Stimulated activated CD8-positive, alpha-beta memory T cell treated with anti-CD3 and anti-CD28 coated beads, Interleukin-15, amount 100 ng/mL, for 1 hour (primary cell): Measurements from ENCODE around the gene TTC7B.
A peak's percentile ranks its signal among the peaks of the same experiment; 100 is the strongest.

Experiments used
- DNase-seq: peaks from one replicate; pipeline ENCODE4 v3.0.0-alpha.2; 2020; ENCODE audit warnings: low read depth

The TTC7B gene

GRCh38 chr14:90700933-90701776 is 115.1 kb downstream of the TTC7B start:
- DNase-seq: no peak

- DNase-seq: no peak
Observed at GRCh38 chr14:90699016-90699415, 117.2 kb downstream of the TTC7B start.

DNA sequence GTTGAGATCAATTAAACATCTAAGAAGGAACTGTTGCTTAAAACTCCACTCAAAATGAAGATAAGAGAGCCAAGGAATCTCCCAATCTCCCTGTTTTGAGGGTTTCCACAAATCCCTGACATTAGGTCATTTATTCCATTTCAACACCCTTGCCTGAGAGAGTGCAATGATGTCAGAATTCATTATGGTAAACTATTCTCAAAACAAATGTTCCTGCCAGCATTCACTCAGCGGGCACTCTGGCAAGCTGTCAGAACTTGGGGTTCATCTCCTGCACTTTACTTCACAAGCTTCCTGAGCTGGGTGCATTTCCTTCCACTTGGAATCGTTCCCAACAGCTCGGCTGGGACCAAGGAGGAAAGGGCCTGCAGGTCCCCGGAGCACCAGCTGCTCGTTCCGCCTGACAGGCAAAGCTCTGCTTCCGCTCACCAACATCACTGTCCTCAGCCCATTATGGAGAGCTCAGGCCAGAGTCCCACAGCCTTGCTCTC is 117.8 kb downstream of the TTC7B start:
- DNase-seq: no peak

- DNase-seq: peak; percentile 53
Observed at GRCh38 chr14:90697577-90698206, 118.5 kb downstream of the TTC7B start.

DNA sequence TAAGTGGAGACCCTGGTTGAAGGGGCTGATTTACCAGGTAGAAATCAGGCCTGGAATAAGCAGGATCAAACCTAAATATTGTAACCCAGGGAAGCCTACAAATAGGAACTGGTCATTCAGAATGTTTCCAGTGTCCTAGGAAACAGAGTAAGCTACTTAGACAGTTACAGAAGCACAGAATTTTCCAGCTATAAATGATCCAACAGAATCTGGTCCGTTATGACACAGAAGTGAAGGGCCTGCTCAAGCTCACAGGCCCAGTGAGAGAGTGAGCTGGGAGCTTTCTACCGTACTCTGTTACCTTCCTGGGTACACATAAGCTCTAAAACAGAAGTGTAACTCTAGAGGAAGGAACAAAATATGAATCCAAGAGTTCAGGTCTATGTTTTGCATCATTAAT is 119.1 kb downstream of the TTC7B start:
- DNase-seq: no peak

- DNase-seq: no peak
Observed at GRCh38 chr14:90696720-90697119, 119.5 kb downstream of the TTC7B start.

DNA sequence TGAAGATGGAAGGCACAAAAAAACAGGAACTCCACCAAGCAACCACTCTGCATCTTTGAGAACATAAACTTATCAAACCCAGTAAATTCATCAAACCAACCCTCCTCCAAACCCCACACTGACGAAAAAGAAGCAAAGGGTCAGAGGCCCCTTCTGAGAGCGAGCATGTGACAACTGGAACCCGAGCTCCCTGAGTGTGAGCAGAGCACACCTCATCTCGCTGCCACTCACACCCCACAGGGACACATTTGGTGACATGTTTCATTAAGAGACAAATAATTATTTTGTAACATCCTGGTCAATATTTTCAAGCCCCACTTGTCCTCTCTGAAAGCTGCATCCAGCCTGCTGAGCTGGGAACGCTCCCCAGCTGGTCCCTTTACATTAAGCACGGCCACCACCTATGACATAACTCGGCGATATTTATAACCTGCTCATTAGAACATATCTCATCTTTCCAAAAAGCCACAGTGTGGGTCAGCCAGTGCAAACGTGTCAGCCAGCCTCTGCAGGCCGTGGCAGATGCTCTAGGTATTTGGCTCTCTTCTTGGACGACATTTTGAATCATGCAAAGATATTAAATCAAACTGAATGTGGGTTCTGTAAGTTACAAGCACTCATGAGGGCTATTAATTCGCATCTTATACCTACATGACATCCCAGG is 120.1 kb downstream of the TTC7B start:
- DNase-seq: no peak

- no peak for DNase-seq
Observed at GRCh38 chr14:90693413-90693812, 122.8 kb downstream of the TTC7B start.

- no peak for DNase-seq
Observed at GRCh38 chr14:90692826-90693225, 123.4 kb downstream of the TTC7B start.

GRCh38 chr14:90692061-90692460 is 124.2 kb downstream of the TTC7B start:
- no peak for DNase-seq

DNA sequence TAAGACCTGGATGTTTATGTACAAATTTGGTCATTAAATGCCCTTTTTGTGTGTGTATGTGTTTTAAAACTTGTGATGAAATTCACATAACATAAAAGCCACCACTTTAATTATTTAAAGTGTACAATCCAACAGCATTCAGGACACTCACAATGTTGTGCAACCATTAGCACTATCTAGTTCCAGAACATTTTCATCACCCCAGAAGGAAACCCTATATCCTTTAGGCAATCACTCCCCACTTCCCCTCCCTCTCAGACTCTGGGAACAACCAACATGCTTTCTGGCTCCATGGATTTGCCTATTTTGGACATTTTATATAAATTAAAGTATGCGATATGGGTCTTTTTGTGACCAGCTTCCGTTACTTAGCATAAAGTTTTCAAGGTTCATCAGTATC is 124.6 kb downstream of the TTC7B start:
- no peak for DNase-seq

GRCh38 chr14:90687680-90688079 is 128.6 kb downstream of the TTC7B start:
- no peak for DNase-seq

- DNase-seq: no peak
Observed at GRCh38 chr14:90682615-90683014, 133.6 kb downstream of the TTC7B start.

DNA sequence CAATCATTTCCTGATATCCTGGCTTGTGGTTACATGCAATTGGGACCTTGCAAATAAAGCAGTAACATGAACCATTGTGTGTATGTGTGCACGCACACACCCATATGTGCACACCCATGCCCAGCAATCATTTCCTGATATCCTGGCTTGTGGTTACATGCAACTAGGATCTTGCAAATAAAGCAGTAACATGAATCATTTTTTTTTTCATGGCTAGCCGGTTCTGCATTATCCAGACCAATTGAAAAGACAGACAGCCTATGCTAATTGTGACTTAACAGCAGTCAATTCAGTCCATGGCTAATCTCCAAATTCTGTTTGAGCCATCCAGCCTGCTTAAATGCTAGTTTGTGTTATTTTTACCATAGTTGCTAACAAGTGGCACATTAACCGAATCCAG is 134.3 kb downstream of the TTC7B start:
- no peak for DNase-seq

DNA sequence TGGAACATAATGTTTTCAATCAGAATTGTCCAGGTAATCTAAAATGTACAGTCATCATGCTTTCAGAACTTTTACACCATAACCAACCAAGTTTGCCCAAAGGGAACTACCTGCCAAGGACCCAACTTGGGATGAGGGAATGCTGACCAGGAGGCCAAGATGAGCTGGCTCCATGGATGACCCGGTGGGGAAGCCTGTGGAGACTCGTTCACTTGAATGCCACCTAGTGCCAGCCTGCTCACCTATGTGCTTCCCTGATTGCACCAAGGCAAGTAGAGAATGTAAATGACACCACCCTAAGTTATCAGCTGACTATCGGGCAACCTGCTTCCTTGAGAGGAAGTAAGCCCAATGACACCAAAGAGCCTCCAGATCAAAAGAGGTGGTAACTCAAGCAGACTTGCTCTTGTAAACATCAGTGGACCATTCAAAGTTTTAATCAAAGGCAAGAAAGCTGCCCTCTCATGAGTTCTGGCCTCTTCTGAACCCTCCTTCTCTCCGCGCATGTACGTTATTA is 137.3 kb downstream of the TTC7B start:
- DNase-seq: no peak

DNA sequence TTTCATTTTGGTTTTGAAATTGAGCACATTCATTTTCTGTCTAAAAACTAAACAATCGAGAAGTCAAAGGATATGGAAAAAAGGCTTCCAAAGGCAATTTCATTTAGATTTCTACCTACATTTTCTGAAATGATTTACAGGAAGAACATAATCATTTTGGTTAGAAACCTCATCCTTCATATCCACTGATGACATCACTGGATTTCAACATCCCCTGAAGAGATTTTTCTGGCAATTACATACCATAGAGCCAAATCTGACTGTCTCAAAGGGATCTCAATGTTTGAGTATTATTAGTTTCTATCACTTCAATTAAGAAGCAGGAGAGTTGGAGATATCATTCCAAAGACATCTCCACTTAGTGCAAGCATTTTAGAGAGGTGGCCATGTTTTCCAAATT is 137.8 kb downstream of the TTC7B start:
- no peak for DNase-seq

DNA sequence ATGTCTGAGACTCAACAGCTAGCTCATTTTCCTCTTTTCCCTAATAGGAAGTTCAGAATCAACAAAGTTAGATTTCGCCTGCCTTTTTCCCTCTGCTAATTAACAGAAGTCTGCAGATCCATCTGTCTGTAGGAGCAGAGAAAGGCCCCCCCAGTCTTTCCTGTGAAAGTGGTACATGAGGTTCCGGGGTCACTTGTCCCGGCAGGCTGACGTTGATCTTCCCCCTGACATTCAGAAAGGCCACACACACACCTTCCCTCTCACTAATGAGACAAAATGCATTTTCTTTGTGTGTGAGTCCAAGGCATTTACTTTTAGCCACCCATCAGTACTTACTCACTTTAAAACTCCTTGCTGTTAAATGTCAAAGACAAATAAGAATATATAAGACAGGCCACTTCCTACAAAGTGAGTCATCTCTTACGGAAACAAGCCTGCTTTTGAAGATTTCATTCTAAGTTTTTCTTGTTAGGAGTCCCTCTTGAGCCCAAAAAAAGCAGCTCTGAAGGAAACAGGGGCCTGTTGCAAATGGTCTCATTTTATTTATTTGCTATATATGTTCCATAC is 138.7 kb downstream of the TTC7B start:
- DNase-seq: no peak

DNA sequence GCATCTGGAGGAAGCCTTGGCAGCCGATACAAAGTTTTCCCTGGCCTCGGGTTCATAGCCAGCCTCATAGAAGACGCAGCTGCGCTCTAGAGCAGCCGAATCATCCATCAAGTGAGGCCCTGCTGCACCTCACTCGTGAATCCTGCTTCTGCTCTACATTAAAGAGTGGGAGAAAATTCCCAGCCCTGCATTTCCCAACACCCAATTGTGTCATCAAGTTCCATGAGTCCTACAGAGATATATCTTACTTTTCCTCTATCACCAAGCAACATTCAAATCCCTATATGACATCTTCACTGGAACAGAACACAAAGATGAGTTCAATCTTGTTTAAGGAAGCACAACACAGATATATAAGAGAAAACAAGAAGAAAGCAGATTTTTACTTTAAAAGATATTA is 139.3 kb downstream of the TTC7B start:
- DNase-seq: no peak

GRCh38 chr14:90676356-90676755 is 139.9 kb downstream of the TTC7B start:
- DNase-seq: no peak

- no peak for DNase-seq
Observed at GRCh38 chr14:90675399-90675798, 140.8 kb downstream of the TTC7B start.

DNA sequence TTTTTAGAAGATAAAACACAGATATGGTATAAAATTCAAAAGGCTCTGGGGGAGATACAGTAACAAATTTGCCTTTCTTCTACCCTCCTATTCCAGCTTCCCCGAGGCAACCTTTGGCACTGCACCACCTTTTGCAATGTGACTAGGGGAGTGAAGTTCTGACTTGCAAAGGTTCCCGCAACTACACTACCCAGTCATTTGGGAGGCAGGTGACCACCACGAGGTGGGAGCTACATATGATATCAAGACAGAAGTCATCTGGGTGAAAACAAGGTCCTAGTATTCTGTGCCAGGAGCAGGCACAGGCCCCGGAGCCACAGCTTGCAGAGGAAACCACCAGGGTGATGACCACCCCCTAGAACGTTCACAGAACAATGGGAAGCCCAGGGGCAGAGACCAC is 141.5 kb downstream of the TTC7B start:
- no peak for DNase-seq

- DNase-seq: no peak
Observed at GRCh38 chr14:90674043-90674670, 142.1 kb downstream of the TTC7B start.
